ENCODE results near the gene RAET1G.
"Not testable (repeated sequence)": the region's sequence is repeated elsewhere in the genome, so short reads cannot be mapped to it uniquely, and the experiment has no call there.

Gene RAET1G

GRCh38 chr6:149910721-149911151, 12.2 kb downstream of the RAET1G start:
- DNase-seq = no peak

GRCh38 chr6:149909701-149910470, 13.0 kb downstream of the RAET1G start:
- DNase-seq = no peak

GRCh38 chr6:149908480-149908879, 14.4 kb downstream of the RAET1G start:
- DNase-seq = not testable (repeated sequence)

DNA sequence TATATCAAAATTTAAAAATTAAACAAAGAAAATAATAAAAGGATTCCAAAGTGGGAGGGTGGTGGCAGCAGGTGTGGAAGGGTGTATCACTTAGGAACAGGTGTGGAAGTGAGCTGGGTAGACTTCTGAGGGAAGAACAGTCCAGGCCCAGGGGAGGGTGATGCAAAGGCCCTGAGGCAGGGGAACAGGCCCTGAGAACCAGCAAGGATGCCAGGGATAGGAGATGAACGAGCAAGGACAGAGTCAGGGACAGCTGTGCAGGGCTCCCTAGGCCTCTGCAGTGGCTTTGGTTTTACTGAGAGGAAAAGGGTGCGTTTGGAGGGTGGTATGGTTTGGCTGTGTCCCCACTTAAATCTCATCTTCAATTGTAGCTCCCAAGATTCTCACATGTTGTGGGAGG, 15.6 kb downstream of the RAET1G start:
- no peak for DNase-seq

DNA sequence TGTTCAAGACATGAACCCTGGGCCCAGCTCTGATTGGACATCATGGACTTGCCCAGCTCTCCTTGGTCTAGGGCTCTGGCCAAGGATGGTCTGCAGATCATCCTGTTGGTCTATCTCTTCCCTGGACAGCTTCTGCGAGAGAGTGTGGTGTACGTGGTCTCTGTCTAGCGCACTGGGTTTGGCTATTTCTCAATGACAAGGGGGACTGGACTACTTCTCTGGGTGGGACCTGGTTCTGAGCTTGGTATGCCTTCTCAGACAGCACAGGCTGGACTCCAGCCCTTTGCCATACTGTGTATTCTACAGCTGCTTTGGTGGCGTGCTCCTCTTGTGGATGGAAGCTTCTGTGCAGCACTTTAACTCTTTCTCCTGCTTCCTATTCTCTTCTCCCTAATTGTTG, 16.5 kb downstream of the RAET1G start:
- no peak for DNase-seq

- DNase-seq = no peak
Observed at GRCh38 chr6:149905911-149906371, 17.0 kb downstream of the RAET1G start.

GRCh38 chr6:149905371-149905910, 17.5 kb downstream of the RAET1G start:
- no peak for DNase-seq

DNA sequence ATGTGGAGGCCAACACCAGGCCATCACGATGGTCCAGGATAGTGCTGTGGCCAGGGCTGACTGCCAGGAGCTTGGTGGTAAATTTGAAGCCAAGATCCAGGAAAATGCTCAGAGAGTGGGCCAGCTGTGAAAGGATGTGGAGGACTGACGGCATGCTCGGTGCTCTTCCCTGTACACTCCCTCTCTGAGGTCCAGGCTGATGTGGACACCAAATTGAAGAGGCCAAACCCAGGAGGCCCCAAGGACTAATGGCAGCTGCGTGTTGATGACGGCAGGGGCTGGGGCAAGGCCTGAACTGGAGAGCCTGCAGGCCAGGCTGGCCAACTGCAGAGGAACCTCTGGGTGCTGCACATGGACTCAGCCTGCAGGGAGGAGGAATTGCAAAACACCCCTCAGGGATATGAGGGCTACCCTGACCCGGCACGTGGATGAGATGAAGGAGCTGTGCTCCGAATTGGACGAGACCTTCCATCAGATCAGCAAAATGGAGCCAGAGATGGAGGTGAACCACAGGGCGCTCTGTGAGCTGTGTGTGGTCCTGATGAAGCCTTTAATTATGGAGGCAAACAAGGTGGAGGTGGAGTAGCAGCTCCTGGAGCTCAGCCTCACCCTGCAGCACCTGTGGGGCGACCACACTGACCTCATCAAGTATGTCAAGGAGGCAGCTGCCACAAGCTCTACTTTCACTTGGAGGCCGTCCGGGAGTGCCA, 18.1 kb downstream of the RAET1G start:
- DNase-seq = no peak

GRCh38 chr6:149903938-149904611, 18.8 kb downstream of the RAET1G start:
- no peak for DNase-seq

- DNase-seq = no peak
Observed at GRCh38 chr6:149901444-149902140, 21.3 kb downstream of the RAET1G start.

DNA sequence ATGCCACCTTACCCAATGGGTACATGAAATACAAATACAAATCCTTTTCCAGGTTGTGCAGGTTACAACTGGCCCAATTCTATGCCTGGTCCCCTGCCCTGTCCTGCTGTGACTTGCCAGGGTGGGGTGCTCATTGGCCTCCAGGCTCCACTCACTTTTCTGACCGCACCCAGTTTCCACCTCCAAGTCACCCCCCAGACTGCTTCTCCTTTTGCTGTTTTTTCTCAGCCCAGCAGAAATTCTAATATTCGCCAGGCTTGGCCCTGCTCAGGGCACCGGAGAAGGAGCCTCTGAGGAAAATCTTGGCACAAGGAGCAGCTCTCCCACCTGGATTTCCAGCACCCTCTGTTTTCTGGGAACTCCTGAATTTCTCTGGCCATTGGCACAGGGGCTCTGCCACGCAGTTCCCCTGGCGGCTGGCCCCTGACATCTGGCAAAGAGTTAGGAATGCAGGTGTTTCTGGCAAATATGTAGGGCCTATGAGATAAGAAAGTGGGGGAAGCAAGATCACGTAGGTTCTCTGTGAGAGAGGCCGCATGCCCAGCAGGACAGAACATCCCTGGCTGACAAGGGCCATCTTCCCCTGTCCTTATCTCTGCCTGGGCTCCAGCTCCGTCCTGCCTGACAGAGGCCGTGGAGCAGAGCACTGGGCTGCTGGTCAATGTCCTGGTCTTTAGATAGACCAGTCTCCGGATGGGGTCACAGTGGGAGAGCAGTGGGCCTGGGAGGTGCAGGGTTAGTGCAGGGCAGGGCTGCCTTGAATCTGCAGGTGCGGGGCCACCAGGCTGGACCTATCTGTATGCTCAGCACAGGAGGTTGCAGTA, 22.1 kb downstream of the RAET1G start:
- no peak for DNase-seq

DNA sequence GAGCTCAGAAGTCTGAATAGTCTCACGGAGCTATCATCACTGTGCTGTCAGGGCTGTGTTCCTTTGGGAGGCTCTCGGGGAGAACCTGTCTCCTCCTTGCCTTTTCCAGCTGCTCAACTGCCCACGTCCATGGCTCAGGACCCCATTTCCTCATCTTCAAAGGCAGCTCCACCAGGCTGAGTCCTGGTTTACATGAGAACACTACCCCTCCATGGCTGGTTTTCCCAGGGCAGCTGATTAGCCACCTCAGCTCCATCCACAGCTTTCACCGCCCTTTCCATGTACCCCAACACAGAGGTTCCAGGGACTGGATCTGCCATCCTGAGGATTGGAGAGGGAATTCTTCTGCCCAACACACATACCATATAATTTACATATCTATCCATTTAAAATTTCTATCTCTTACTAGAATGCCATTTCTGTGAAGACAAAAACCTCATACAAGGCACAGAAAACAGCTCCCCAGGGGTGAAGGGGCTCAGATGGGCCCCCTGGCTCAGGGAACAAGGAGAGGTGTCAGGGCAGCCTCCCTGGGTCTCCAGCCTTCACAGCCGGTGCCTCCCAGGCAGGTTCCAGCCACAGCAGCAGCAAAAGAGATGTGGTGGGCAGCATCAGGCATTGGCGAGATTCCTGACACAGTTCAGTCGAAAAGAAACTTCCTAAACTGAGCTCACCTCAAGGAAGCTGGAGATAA, 22.8 kb downstream of the RAET1G start:
- no peak for DNase-seq

DNA sequence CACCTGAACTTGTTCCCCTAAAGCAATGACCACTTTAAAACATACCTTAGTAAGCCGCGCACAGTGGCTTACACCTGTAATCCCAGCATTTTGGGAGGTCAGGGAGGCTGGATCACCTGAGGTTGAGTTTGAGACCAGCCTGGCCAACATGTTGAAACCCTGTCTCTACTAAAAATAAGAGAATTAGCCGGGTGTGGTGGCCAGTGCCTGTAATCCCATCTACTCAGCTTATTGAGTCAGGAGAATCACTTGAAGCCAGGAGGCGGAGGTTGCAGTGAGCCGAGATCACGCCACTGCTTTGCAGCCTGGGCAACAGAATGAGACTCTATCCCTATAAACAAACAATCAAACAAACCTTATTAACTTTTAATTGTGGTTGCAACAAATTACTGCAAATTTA, 23.4 kb downstream of the RAET1G start:
- no peak for DNase-seq

DNA sequence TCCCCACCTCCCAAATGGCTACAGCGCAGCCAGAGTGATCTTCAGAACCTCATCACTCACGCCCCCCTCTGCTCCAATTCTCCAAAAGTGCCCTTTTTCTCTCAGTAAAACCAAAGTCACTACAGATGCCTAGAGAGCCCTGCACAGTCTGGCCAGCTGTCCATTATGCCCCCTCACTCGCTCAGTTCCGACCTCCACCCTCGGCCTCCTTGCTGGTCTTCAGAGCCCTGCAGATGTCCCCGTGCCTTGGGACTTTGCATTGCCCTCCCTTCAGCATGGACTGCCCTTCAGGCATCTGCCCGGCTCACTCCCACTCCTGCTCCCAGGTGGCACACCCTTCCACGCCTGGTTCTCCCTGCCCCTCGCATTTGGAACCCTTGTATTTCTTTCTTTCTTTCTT, 24.0 kb downstream of the RAET1G start:
- no peak for DNase-seq

GRCh38 chr6:149897855-149898744, 24.8 kb downstream of the RAET1G start, which contains the start of gene RAET1E:
RAET1E (minus strand) TSS chr6:149898113; CDS start chr6:149890901, 7,212 bp downstream.
- DNase-seq = no peak

DNA sequence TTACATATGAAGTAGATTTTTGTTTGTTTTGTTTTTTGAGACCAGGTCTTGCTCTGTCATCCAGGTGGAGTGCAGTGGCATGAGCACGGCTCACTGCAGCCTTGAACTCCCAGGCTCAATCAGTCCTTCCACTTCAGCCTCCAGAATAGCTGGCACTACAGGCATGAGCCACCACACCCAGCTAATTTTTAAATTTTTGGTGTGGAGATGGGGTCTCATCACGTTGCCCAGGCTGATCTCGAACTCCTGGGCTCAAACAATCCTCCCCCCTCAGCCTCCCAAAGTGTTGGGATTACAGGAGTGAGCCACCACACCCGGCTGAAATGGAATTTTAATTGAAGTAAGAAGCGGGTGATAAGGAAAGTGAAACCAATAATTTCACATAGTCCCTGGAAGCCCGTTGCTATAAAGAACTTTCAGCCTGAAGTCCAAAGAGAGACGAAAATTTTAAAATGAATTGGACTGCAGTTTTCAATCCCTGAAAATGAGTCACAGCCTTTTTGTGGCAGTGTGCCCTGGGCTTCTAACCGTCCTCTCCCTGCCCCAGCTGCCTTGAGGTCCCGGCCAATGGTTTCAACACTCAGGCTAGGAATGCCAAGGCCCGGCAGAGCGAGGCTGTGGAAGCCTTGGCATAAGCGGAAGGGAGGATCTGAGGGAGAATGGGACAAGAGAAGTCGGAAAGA, 25.8 kb downstream of the RAET1G start:
- no peak for DNase-seq

DNA sequence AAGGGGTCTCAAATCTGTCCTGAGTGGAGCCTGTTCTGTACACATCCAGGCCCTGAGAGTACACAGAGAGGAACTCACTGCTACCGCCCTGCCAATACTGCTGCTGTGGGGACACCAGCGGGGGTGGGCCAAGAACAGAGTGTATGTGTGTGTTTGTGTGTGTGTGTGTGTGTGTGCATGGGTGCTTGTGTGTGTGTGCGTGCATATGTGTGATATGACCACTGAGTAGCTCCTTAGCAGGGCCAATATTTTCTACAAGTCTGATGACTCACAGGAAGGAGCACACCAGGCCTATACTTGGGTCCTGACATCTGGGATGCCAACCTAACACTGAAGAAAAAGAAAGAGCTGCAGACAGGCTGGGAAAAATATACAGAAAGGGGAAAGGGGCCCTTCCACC, 26.4 kb downstream of the RAET1G start:
- DNase-seq = no peak

GRCh38 chr6:149895833-149896271, 27.1 kb downstream of the RAET1G start:
- no peak for DNase-seq

DNA sequence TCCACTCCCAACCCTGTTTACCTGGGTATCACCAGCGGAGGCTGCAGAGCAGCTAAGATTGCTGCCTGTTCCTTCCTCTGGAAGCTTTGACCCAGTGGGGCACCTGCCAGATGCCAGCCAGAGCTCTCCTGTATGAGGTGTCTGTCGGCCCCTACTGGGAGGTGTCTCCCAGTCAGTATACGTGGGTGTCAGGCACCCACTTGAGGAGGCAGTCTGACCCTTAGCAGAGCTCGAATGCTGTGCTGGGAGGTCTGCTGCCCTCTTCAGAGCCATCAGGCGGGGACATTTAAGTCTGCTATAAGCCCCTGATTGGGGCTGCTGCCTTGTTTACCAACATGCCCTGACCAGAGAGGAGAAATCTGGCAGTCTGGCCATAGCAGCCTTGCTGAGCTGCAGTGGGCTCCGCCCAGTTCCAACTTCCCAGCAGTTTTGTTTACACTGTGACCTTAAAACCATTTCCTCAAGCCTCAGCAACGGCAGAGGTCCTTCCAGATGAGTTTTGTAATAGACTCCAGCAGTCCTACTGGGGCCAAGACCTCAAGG, 27.8 kb downstream of the RAET1G start:
- no peak for DNase-seq

Measured in effector CD8-positive, alpha-beta T cell (primary cell).